Keratinocyte (primary cell): ENCODE measurements around the gene RANBP10.

ENCODE experiments used
- CTCF ChIP-seq, 3 experiments: IDR thresholded peaks in 1 of 3; conservative IDR thresholded peaks in 1 of 3; optimal IDR thresholded peaks in 1 of 3; 2 replicates in 2 of 3; 3 replicates in 1 of 3; pipeline versions ENCODE3 to v1.5.1; 2011; ENCODE audit warnings: low read length in 3 of 3, mild to moderate bottlenecking in 3 of 3, moderate library complexity in 2 of 3, control low read depth in 1 of 3, inconsistent platforms in 1 of 3; ENCODE audit not compliant: insufficient read depth in 2 of 3; ENCODE audit errors: extremely low read depth in 1 of 3
- EZH2 ChIP-seq: IDR thresholded peaks from one replicate; pipeline ENCODE4 v1.6.1; 2012; ENCODE audit warnings: inconsistent platforms, mild to moderate bottlenecking, low read length, moderate library complexity

- TF ChIP-seq CTCF (optimal IDR thresholded peaks at IDR 0.05 in 1 of 3, IDR thresholded peaks at IDR 0.05 in 1 of 3, conservative IDR thresholded peaks at IDR 0.05 in 1 of 3; ENCODE audit: extremely low read depth in 1 of 3, insufficient read depth in 2 of 3, low read length in 3 of 3), result no peak
- no peak for TF ChIP-seq EZH2
Observed at GRCh38 chr16:67760206-67760955, 46.0 kb downstream of the RANBP10 start.
